Ovary (tissue), 3 donors: Measurements from ENCODE around the gene NRXN2.

ENCODE experiments used
- CTCF ChIP-seq, 3 donors: fragments of 450-650 bp in 2 of 3; fragments of 200-600 bp in 1 of 3; IDR thresholded peaks; one replicate each; pipeline versions ENCODE4 v1.5.1 to v1.8.0; 2016 to 2022; ENCODE audit warnings: antibody characterized with exemption in 3 of 3, mild to moderate bottlenecking in 1 of 3
- EP300 ChIP-seq: sonication (generic); formaldehyde crosslinking; IDR thresholded peaks from one replicate; pipeline ENCODE4 v1.6.1; 2017; ENCODE audit warnings: antibody characterized with exemption
- POLR2A ChIP-seq: fragments of 450-650 bp; IDR thresholded peaks from one replicate; pipeline ENCODE4 v1.6.1; 2017; ENCODE audit warnings: antibody characterized with exemption, mild to moderate bottlenecking, moderate library complexity
- donor health status: DM: no; HTN: no; CAD: no.

- no peak for TF ChIP-seq EP300
- no peak for TF ChIP-seq CTCF (IDR thresholded peaks at IDR 0.05)
- no peak for TF ChIP-seq POLR2A
These were observed 9.1 kb downstream of the NRXN2 start for GRCh38 chr11:64713781-64714363.
